K562 (cell line): ENCODE measurements around the gene RGS9. TPM values are rescaled to one million over a fixed set of nuclear protein-coding genes. Genes with fewer than 3 reads are reported as not detected.

Source experiments
- ATAC-seq: fragments of 200-7000 bp; cut with Tn5 transposase; 3 replicates; pipeline ENCODE4 v1.9.1; 2020; ENCODE audit warnings: moderate library complexity
- BruUV-seq: library from RNA; stranded (reverse); fragments of 400-500 nt; replicated peaks from 2 replicates; lab custom pipeline; 2021; lab: Mats Ljungman, UMichigan
- CTCF ChIA-PET: fragments of 300-600 bp; formaldehyde crosslinking; extraction: SDS; loops from one replicate; lab custom pipeline; 2021; ENCODE audit warnings: low intra/inter-chr PET ratio; lab: Yijun Ruan, JAX
- POLR2A ChIA-PET: fragments of 300-600, 350-650 bp; sonication (Branson Sonifier 250); formaldehyde crosslinking; extraction: SDS; loops from one replicate; lab custom pipeline; 2021; ENCODE audit warnings: antibody characterized with exemption, inconsistent platforms; lab: Yijun Ruan, JAX
- DNase-seq, 4 experiments: peaks; one replicate each; pipeline versions ENCODE4 v3.0.0 to v3.0.0-alpha.2; 2011 to 2018; ENCODE audit warnings: low spot score in 3 of 4, mixed read lengths in 3 of 4; ENCODE audit errors: extremely low read depth in 1 of 4
- FAIRE-seq: peaks from 2 replicates; lab custom pipeline; 2011; peaks lifted over from hg19 to GRCh38; lab: Jason Lieb, UNC
- H2AFZ ChIP-seq: 2 replicates; pipeline ENCODE4 v1.6.0; 2011; ENCODE audit warnings: low read depth, low read length, control low read depth, inconsistent platforms
- H3K27ac ChIP-seq: fragments of 200-600 bp; 3 replicates; pipeline ENCODE4 v1.8.0; 2011; ENCODE audit warnings: low read depth, mild to moderate bottlenecking, control low read depth, inconsistent platforms, low read length, moderate library complexity, mixed read lengths; ENCODE audit errors: extremely low read depth
- H3K27me3 ChIP-seq, 2 experiments: fragments of 300-600 bp in 1 of 2; 2 replicates in 1 of 2; 3 replicates in 1 of 2; pipeline versions ENCODE4 v1.6.0 to v1.8.0; 2011; ENCODE audit warnings: inconsistent platforms in 2 of 2, low read length in 2 of 2, mild to moderate bottlenecking in 1 of 2, mixed read lengths in 1 of 2, moderate library complexity in 1 of 2; ENCODE audit not compliant: control insufficient read depth in 2 of 2, insufficient read depth in 2 of 2
- H3K36me3 ChIP-seq: fragments of 300-600 bp; 3 replicates; pipeline ENCODE4 v1.8.0; 2011; ENCODE audit warnings: mild to moderate bottlenecking, low read length, inconsistent platforms; ENCODE audit not compliant: control insufficient read depth, insufficient read depth
- H3K4me1 ChIP-seq, 2 experiments: fragments of 200-600 bp in 1 of 2; replicated peaks in 1 of 2; 2 replicates in 1 of 2; 3 replicates in 1 of 2; pipeline versions ENCODE4 v1.5.1 to v1.8.0; 2011; ENCODE audit warnings: inconsistent platforms in 2 of 2, low read length in 2 of 2, mild to moderate bottlenecking in 1 of 2, mixed read lengths in 1 of 2, moderate library complexity in 1 of 2; ENCODE audit not compliant: control insufficient read depth in 2 of 2, insufficient read depth in 2 of 2
- H3K4me2 ChIP-seq: 2 replicates; pipeline ENCODE4 v1.6.1; 2011; ENCODE audit warnings: low read length, control low read depth, inconsistent platforms, mixed read lengths; ENCODE audit not compliant: insufficient read depth
- H3K4me3 ChIP-seq: fragments of 200-600 bp; sonication (generic), shearing (Covaris generic); 2 replicates; pipeline ENCODE4 v1.5.1; 2016; ENCODE audit warnings: control low read depth, inconsistent platforms
- H3K79me2 ChIP-seq: fragments of 200-600 bp; 3 replicates; pipeline ENCODE4 v1.8.0; 2011; ENCODE audit warnings: low read length, inconsistent platforms; ENCODE audit not compliant: control insufficient read depth, insufficient read depth
- H3K9ac ChIP-seq, 2 experiments: 2 replicates each; pipeline versions ENCODE4 v1.6.0 to v1.6.1; 2011; ENCODE audit warnings: low read depth in 2 of 2, low read length in 2 of 2, control low read depth in 1 of 2, inconsistent platforms in 1 of 2, mild to moderate bottlenecking in 1 of 2, mixed read lengths in 1 of 2; ENCODE audit not compliant: insufficient read depth in 1 of 2
- H3K9me1 ChIP-seq: one replicate; pipeline ENCODE4 v1.6.0; 2011; ENCODE audit warnings: inconsistent platforms, mild to moderate bottlenecking, low read length, moderate library complexity; ENCODE audit not compliant: control insufficient read depth, insufficient read depth
- H3K9me3 ChIP-seq: replicated peaks from 2 replicates; pipeline ENCODE4 v1.5.1; 2011; ENCODE audit warnings: low read depth, low read length, inconsistent platforms; ENCODE audit not compliant: control insufficient read depth, insufficient read depth
- H4K20me1 ChIP-seq: replicated peaks from 2 replicates; pipeline ENCODE4 v1.6.1; 2011; ENCODE audit warnings: low read length, inconsistent platforms, mixed read lengths; ENCODE audit not compliant: control insufficient read depth, insufficient read depth
- ETV5 ChIP-seq: sonication (generic); formaldehyde crosslinking; IDR thresholded peaks from 2 replicates; pipeline ENCODE4 v1.4.0; 2020; ENCODE audit warnings: low read depth, mild to moderate bottlenecking, missing genetic modification reagents
- KDM1A ChIP-seq, 2 experiments: fragments of 450-650 bp; IDR thresholded peaks; 2 replicates each; pipeline ENCODE4 v1.6.1; 2016; ENCODE audit warnings: mild to moderate bottlenecking in 2 of 2
- ZBTB1 ChIP-seq: sonication (generic); formaldehyde crosslinking; IDR thresholded peaks from 2 replicates; pipeline ENCODE4 v1.8.1; 2023; ENCODE audit warnings: missing genetic modification reagents, low read depth, mild to moderate bottlenecking, borderline replicate concordance
- ZC3H11A ChIP-seq: IDR thresholded peaks from 2 replicates; pipeline ENCODE4 v1.6.1; 2012; ENCODE audit warnings: low read depth, low read length, improper control_type of control experiment
- ZNF133 ChIP-seq: fragments of 250-450 bp; sonication (Bioruptor Pico); IDR thresholded peaks from 2 replicates; pipeline ENCODE4 v1.4.0; 2020; ENCODE audit warnings: mild to moderate bottlenecking
- ZNF584 ChIP-seq: fragments of 200-800 bp; sonication (Bioruptor generic); IDR thresholded peaks from 2 replicates; pipeline ENCODE4 v1.6.1; 2016; ENCODE audit warnings: low read depth, mild to moderate bottlenecking, missing genetic modification characterization, missing compliant biosample characterization
- WGBS: fragments of 100-300 bp; shearing (Covaris generic); methylation state at CpG from one replicate; pipeline ENCODE4 v1.1.6; 2016; ENCODE audit warnings: low coverage, mixed read lengths; ENCODE audit not compliant: insufficient coverage; ENCODE audit errors: missing lambda C conversion rate; 5-methylcytosine and 5-hydroxymethylcytosine counted together
- in situ Hi-C: fragments of 300-500 bp; cut with MboI; formaldehyde crosslinking; loops from 4 replicates; pipeline ENCODE4 v1.15.0; 2018; ENCODE audit warnings: inconsistent platforms, mixed read lengths
- intact Hi-C: fragments of 100-400 bp; cut with micrococcal nuclease; formaldehyde crosslinking; loops from 2 replicates; pipeline ENCODE4 v1.14.2; 2022
- polyA plus RNA-seq, 8 experiments: library from polyadenylated mRNA; depleted of rRNA in 4 of 8; stranded (reverse) in 5 of 8; unstranded in 3 of 8; fragments of >200 nt; fragmentation: Nextera tagmentation in 2 of 8; fragmentation: Illumina TruSeq in 1 of 8; extraction: Ambion mirVana in 2 of 8; extraction: Trizol in 1 of 8; gene quantifications; 2 replicates each; pipeline versions ENCODE4 v1.2.1 to v1.2.3, GENCODE V29; 2011 to 2014; ENCODE audit warnings: inconsistent platforms in 1 of 8, missing spikeins in 1 of 8
- total RNA-seq, 7 experiments: library from RNA; depleted of rRNA in 6 of 7; stranded (reverse); fragments of >200 nt in 6 of 7; fragmentation: Illumina TruSeq in 2 of 7; extraction: Trizol in 2 of 7; gene quantifications; 2 replicates each; pipeline versions ENCODE4 v1.2.1 to v1.2.3, GENCODE V29; 2011 to 2021; ENCODE audit warnings: low replicate concordance in 1 of 7
- TF ChIP-seq, protein P1 (sequence below): sonication (generic); formaldehyde crosslinking; IDR thresholded peaks from 2 replicates; pipeline ENCODE4 v1.8.0; 2022; ENCODE audit warnings: mild to moderate bottlenecking, missing genetic modification reagents
- TF ChIP-seq, protein P2 (sequence below): fragments of 450-650 bp; IDR thresholded peaks from 2 replicates; pipeline ENCODE4 v1.6.1; 2017; ENCODE audit warnings: antibody characterized with exemption, mild to moderate bottlenecking

RGS9 gene
- total and polyA plus RNA-seq, 9 of the 15 experiments (the other 6 are each of a cell fraction or from before 2014, with no cell fraction given) = 0.18 to 1.4 (median 0.55) TPM

- TF ChIP-seq ETV5 (CRISPR knock-in tag) (peak; percentile 43; the same call in 1 of the 2 replicates), KDM1A (IDR thresholded peaks at IDR 0.05) (no peak)
Observed at GRCh38 chr17:65130832-65131231, 6.3 kb upstream of the RGS9 start (continued).

GRCh38 chr17:65131240-65131639 lies 5.9 kb upstream of the RGS9 start:
- Histone ChIP-seq H4K20me1 (no peaks in the 10 kb centered on the region), H2AFZ (peak overlapping the region; percentile 83), H3K27ac (no peak overlapping the region), H3K4me3 (no peak overlapping the region), H3K9ac (0 out of 4 replicates have a peak overlapping the region, but pooled peaks of 1 of the 2 experiments have one; percentile 23), H3K9me3 (no peaks in the 10 kb centered on the region), H3K36me3 (no peaks in the 10 kb centered on the region), H3K27me3 (no peaks in the 10 kb centered on the region), H3K4me2 (no peak overlapping the region), H3K9me1 (no peaks in the 10 kb centered on the region), H3K79me2 (no peaks in the 10 kb centered on the region), H3K4me1 (peaks cover 5 to 15% of the 10 kb centered on the region in 2 experiments; a peak in 2 of 5 replicates)
- 30% methylated on average over 6 of the region's 6 CpGs for WGBS
- no peak for FAIRE-seq
- in situ Hi-C loops (no loop called here), intact Hi-C loops (no loop called here)
- POLR2A ChIA-PET = interaction anchor here (1.2 kb wide), 1 partner anchor 8 kb away, joined by 4 read pairs; no protein-coding TSS in a partner anchor
- no peak for DNase-seq
- TF ChIP-seq, protein P1, sequence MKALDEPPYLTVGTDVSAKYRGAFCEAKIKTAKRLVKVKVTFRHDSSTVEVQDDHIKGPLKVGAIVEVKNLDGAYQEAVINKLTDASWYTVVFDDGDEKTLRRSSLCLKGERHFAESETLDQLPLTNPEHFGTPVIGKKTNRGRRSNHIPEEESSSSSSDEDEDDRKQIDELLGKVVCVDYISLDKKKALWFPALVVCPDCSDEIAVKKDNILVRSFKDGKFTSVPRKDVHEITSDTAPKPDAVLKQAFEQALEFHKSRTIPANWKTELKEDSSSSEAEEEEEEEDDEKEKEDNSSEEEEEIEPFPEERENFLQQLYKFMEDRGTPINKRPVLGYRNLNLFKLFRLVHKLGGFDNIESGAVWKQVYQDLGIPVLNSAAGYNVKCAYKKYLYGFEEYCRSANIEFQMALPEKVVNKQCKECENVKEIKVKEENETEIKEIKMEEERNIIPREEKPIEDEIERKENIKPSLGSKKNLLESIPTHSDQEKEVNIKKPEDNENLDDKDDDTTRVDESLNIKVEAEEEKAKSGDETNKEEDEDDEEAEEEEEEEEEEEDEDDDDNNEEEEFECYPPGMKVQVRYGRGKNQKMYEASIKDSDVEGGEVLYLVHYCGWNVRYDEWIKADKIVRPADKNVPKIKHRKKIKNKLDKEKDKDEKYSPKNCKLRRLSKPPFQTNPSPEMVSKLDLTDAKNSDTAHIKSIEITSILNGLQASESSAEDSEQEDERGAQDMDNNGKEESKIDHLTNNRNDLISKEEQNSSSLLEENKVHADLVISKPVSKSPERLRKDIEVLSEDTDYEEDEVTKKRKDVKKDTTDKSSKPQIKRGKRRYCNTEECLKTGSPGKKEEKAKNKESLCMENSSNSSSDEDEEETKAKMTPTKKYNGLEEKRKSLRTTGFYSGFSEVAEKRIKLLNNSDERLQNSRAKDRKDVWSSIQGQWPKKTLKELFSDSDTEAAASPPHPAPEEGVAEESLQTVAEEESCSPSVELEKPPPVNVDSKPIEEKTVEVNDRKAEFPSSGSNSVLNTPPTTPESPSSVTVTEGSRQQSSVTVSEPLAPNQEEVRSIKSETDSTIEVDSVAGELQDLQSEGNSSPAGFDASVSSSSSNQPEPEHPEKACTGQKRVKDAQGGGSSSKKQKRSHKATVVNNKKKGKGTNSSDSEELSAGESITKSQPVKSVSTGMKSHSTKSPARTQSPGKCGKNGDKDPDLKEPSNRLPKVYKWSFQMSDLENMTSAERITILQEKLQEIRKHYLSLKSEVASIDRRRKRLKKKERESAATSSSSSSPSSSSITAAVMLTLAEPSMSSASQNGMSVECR (CRISPR knock-in tag) = 0 out of 2 replicates have a peak, but pooled peaks have one; percentile 34
- TF ChIP-seq ZNF133 (CRISPR knock-in tag) (0 out of 2 replicates have a peak, but pooled peaks have one; percentile 10), ZNF584 (CRISPR knock-in tag) (no peak), ZC3H11A (no peak), ZBTB1 (CRISPR knock-in tag) (no peak)
- TF ChIP-seq, protein P2, sequence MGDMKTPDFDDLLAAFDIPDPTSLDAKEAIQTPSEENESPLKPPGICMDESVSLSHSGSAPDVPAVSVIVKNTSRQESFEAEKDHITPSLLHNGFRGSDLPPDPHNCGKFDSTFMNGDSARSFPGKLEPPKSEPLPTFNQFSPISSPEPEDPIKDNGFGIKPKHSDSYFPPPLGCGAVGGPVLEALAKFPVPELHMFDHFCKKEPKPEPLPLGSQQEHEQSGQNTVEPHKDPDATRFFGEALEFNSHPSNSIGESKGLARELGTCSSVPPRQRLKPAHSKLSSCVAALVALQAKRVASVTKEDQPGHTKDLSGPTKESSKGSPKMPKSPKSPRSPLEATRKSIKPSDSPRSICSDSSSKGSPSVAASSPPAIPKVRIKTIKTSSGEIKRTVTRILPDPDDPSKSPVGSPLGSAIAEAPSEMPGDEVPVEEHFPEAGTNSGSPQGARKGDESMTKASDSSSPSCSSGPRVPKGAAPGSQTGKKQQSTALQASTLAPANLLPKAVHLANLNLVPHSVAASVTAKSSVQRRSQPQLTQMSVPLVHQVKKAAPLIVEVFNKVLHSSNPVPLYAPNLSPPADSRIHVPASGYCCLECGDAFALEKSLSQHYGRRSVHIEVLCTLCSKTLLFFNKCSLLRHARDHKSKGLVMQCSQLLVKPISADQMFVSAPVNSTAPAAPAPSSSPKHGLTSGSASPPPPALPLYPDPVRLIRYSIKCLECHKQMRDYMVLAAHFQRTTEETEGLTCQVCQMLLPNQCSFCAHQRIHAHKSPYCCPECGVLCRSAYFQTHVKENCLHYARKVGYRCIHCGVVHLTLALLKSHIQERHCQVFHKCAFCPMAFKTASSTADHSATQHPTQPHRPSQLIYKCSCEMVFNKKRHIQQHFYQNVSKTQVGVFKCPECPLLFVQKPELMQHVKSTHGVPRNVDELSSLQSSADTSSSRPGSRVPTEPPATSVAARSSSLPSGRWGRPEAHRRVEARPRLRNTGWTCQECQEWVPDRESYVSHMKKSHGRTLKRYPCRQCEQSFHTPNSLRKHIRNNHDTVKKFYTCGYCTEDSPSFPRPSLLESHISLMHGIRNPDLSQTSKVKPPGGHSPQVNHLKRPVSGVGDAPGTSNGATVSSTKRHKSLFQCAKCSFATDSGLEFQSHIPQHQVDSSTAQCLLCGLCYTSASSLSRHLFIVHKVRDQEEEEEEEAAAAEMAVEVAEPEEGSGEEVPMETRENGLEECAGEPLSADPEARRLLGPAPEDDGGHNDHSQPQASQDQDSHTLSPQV = 0 out of 2 replicates have a peak, but pooled peaks have one; percentile 22
- CTCF ChIA-PET = no interaction called here
- ATAC-seq = peak; percentile 53
- no TSS peak for BruUV-seq
